ENCODE measurements around the gene KIF5A. TPM values are rescaled to one million over a fixed set of nuclear protein-coding genes. Genes with fewer than 3 reads are reported as not detected.

KIF5A gene
- polyA plus RNA-seq, 3 donors, result 0.01 TPM; not detected in 2

DNA sequence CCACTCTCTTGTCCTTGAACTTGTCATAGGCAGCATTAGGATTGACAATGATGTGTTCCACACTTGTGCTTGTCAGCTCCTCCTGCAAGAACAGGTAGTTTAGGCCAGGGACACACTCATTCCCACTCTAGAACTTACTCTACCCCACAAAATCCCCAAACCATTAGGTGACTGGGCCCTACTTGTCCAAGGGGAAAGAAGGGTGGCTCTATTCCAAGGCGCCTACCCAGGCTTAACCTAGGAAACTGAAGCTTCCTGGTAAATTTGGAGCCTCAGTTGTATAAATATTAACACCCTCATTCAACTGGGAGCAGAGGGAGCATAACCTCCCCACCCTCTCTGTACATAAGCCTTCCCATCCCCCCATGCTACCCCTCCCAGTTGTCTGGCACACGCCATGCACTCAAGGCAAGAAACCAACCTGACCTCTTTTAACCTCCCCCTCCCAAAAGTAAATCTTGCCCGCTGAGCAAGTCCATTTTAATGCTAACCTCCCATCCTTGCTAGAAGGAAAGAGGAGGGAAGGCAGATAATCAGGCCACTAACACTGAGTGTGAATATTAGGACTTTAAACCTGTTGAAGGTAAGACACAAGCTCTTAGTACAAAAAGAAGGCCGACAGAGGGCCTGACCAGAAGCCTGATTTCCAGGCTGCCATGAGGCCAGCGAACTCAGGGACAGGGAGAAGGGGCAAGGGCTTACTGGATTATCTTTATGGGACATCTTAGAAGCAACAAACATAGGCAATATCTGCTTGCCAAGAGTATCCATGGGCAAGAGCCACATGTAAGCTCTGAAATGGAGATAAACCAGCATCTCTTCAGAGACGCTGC is 13.9 kb upstream of the KIF5A start:
- TF ChIP-seq, protein P1, sequence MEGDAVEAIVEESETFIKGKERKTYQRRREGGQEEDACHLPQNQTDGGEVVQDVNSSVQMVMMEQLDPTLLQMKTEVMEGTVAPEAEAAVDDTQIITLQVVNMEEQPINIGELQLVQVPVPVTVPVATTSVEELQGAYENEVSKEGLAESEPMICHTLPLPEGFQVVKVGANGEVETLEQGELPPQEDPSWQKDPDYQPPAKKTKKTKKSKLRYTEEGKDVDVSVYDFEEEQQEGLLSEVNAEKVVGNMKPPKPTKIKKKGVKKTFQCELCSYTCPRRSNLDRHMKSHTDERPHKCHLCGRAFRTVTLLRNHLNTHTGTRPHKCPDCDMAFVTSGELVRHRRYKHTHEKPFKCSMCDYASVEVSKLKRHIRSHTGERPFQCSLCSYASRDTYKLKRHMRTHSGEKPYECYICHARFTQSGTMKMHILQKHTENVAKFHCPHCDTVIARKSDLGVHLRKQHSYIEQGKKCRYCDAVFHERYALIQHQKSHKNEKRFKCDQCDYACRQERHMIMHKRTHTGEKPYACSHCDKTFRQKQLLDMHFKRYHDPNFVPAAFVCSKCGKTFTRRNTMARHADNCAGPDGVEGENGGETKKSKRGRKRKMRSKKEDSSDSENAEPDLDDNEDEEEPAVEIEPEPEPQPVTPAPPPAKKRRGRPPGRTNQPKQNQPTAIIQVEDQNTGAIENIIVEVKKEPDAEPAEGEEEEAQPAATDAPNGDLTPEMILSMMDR (IDR thresholded peaks at IDR 0.05), result no peak
- Histone ChIP-seq H3K79me2 (ENCODE audit: insufficient read depth, low read length) (no peaks in the 10 kb centered on the region), H3K27ac (ENCODE audit: low read depth in 1 of 2, low read length in 2 of 2) (no peak overlapping the region), H2AFZ (ENCODE audit: insufficient read depth, low read depth, low read length, poor library complexity, severe bottlenecking) (no peak overlapping the region), H3K4me3 (replicated peaks in 1 of 3; ENCODE audit: low read depth in 2 of 3, low read length in 3 of 3) (no peak overlapping the region), H3K36me3 (replicated peaks in 1 of 2; ENCODE audit: control insufficient read depth in 1 of 2, insufficient read depth in 2 of 2, low read length in 2 of 2) (peaks cover 65 to 94% of the 10 kb centered on the region in 2 donors), H3K9ac (ENCODE audit: insufficient read depth, low read length, poor library complexity, severe bottlenecking) (no peak overlapping the region), H4K20me1 (ENCODE audit: insufficient read depth, low read length) (peaks cover 20% of the 10 kb centered on the region), H3K4me1 (ENCODE audit: control insufficient read depth in 1 of 2, insufficient read depth in 2 of 2, low read length in 2 of 2) (no peaks in the 10 kb centered on the region), H3K27me3 (ENCODE audit: control insufficient read depth in 2 of 2, insufficient read depth in 2 of 2, low read length in 2 of 2) (no peaks in the 10 kb centered on the region), H3K4me2 (replicated peaks; ENCODE audit: extremely low read depth, low read length, poor library complexity, severe bottlenecking) (no peak overlapping the region), H3K9me3 (replicated peaks in 1 of 2; ENCODE audit: control insufficient read depth in 1 of 2, insufficient read depth in 1 of 2, low read length in 2 of 2) (no peaks in the 10 kb centered on the region)
- intact Hi-C loops (cut with micrococcal nuclease), result no loop called here
- DNase-seq, result no peak
- Mint-ChIP-seq H3K4me1 (no peaks in the 10 kb centered on the region), H3K36me3 (peaks cover 79 to 88% of the 10 kb centered on the region in 2 donors), H3K27me3 (ENCODE audit: low read depth in 3 of 3) (no peaks in the 10 kb centered on the region), H3K27ac (peak overlapping the region in 1 of 7 donors; percentile 26), H3K4me3 (no peak overlapping the region), H3K9me3 (no peaks in the 10 kb centered on the region)
- WGBS (ENCODE audit: insufficient coverage), result 84% methylated on average over 3 of the region's 6 CpGs

DNA sequence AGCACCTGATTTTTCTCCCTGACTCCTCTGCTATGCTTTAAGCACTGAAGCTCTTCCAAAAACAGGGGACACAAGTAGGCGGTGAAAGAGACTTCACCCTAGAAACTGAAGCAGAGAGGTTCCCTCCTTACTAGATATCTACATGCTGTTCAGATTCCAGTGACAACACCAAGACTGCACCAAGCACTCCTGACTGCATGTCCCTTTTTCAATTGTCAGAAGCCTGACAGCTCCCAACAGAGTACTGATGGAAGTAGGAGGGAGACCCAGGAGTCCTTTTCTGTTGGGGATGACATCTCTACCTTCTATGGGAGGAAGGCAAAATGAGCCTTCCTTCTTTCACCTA is 13.3 kb upstream of the KIF5A start:
- Mint-ChIP-seq H3K9me3 (no peaks in the 10 kb centered on the region), H3K27ac (no peak overlapping the region), H3K4me1 (peaks cover 2% of the 10 kb centered on the region), H3K4me3 (no peak overlapping the region), H3K36me3 (peaks cover 80 to 86% of the 10 kb centered on the region in 2 donors), H3K27me3 (ENCODE audit: low read depth in 3 of 3) (no peaks in the 10 kb centered on the region)
- Histone ChIP-seq H4K20me1 (ENCODE audit: insufficient read depth, low read length) (peaks cover 23% of the 10 kb centered on the region), H2AFZ (ENCODE audit: insufficient read depth, low read depth, low read length, poor library complexity, severe bottlenecking) (no peak overlapping the region), H3K36me3 (replicated peaks in 1 of 2; ENCODE audit: control insufficient read depth in 1 of 2, insufficient read depth in 2 of 2, low read length in 2 of 2) (peaks cover 65 to 94% of the 10 kb centered on the region in 2 donors), H3K4me1 (ENCODE audit: control insufficient read depth in 1 of 2, insufficient read depth in 2 of 2, low read length in 2 of 2) (no peaks in the 10 kb centered on the region), H3K4me3 (replicated peaks in 1 of 3; ENCODE audit: low read depth in 2 of 3, low read length in 3 of 3) (no peak overlapping the region), H3K79me2 (ENCODE audit: insufficient read depth, low read length) (no peaks in the 10 kb centered on the region), H3K27ac (ENCODE audit: low read depth in 1 of 2, low read length in 2 of 2) (no peak overlapping the region), H3K9me3 (replicated peaks in 1 of 2; ENCODE audit: control insufficient read depth in 1 of 2, insufficient read depth in 1 of 2, low read length in 2 of 2) (no peaks in the 10 kb centered on the region), H3K4me2 (replicated peaks; ENCODE audit: extremely low read depth, low read length, poor library complexity, severe bottlenecking) (no peak overlapping the region), H3K27me3 (ENCODE audit: control insufficient read depth in 2 of 2, insufficient read depth in 2 of 2, low read length in 2 of 2) (no peaks in the 10 kb centered on the region), H3K9ac (ENCODE audit: insufficient read depth, low read length, poor library complexity, severe bottlenecking) (no peak overlapping the region)
- intact Hi-C loops (cut with micrococcal nuclease), result no loop called here
- WGBS (ENCODE audit: insufficient coverage), result 80% methylated on average over 1 of the region's 1 CpG
- no peak for DNase-seq
- TF ChIP-seq, protein P1 (IDR thresholded peaks at IDR 0.05), result no peak

All from CD14-positive monocyte (primary cell).